GM23338 (cell line): ENCODE results near the gene MINK1.

Experiments used
- POLR2AphosphoS5 ChIP-seq: IDR thresholded peaks from 2 replicates; pipeline ENCODE4 v1.6.1; 2016; ENCODE audit warnings: antibody characterized with exemption, low read depth
- TF ChIP-seq, protein P1 (sequence below), 2 experiments: fragments of 200-600 bp in 1 of 2; sonication (generic) in 1 of 2; conservative IDR thresholded peaks; 2 replicates each; pipeline versions ENCODE4 v1.5.1 to v1.6.1; 2016 to 2017; ENCODE audit warnings: antibody characterized with exemption in 2 of 2, low read depth in 2 of 2, mild to moderate bottlenecking in 2 of 2, moderate library complexity in 1 of 2

DNA sequence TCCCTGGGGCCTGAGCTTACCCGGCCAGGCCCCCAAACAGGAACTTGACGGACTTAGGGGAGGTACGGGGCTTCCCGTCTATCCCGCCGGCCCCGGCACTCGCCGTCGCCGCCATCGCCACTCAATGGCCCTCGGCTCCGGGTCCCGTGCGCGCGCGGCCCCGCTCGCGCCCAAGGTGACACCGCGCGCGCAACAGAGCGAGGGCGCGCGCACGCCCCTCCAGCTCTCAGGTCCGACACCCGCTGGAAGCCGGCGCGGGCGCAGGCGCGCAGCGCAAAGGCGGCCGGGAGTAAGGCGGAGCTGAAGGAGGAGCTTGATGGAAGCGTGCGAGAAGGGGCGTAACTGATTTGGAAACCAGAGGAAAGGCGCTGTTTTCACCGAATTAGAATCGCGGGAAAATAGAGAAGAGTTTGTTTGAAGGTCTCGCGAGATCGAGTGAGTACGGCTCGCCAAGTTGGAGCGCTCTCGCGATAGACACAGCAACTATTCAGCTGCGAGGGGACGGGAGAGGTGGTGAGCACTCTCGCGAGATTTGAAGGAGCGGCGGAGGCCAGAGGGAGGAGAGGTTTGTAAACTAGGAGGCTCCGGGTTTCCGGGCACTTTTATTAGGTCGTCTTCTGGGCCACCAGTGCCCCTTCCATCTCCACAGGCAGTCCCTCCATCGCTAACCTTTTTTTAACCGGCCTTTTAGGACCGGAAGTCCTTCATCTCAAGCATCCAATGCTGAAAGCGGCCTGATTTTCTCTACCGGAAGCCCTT, 106.8 kb downstream of the MINK1 start, which contains the start of the genes RNF167 and SLC25A11:
- TF ChIP-seq POLR2AphosphoS5: peak; percentile 89
- TF ChIP-seq, protein P1, sequence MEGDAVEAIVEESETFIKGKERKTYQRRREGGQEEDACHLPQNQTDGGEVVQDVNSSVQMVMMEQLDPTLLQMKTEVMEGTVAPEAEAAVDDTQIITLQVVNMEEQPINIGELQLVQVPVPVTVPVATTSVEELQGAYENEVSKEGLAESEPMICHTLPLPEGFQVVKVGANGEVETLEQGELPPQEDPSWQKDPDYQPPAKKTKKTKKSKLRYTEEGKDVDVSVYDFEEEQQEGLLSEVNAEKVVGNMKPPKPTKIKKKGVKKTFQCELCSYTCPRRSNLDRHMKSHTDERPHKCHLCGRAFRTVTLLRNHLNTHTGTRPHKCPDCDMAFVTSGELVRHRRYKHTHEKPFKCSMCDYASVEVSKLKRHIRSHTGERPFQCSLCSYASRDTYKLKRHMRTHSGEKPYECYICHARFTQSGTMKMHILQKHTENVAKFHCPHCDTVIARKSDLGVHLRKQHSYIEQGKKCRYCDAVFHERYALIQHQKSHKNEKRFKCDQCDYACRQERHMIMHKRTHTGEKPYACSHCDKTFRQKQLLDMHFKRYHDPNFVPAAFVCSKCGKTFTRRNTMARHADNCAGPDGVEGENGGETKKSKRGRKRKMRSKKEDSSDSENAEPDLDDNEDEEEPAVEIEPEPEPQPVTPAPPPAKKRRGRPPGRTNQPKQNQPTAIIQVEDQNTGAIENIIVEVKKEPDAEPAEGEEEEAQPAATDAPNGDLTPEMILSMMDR (conservative IDR thresholded peaks at IDR 0.05; ENCODE audit: low read depth in 2 of 2): no peak
